Epithelial cell of esophagus (primary cell): ENCODE results near the gene ARHGEF37.

Experiments
- DNase-seq: peaks from one replicate; pipeline ENCODE4 v3.0.0; 2010; ENCODE audit warnings: low read depth
- H3K4me3 ChIP-seq: 2 replicates; pipeline ENCODE4 v1.5.1; 2011; ENCODE audit warnings: mild to moderate bottlenecking, low read length, control low read depth
- CTCF ChIP-seq: IDR thresholded peaks from 2 replicates; pipeline ENCODE4 v1.5.1; 2011; ENCODE audit warnings: low read depth, mild to moderate bottlenecking, low read length, control low read depth, inconsistent platforms; ENCODE audit not compliant: insufficient read depth; ENCODE audit errors: missing control alignments

The ARHGEF37 gene

GRCh38 chr5:149580808-149581191 lies 498 bp upstream of the ARHGEF37 start:
- H3K4me3 ChIP-seq = peak overlapping the region; percentile 72
- DNase-seq = no peak
- no peak for TF ChIP-seq CTCF

GRCh38 chr5:149581931-149582768 lies 852 bp downstream of the ARHGEF37 start:
- no peak for TF ChIP-seq CTCF
- H3K4me3 ChIP-seq = peak overlapping the region; percentile 72
- peak; percentile 38 for DNase-seq

GRCh38 chr5:149583394-149583793 lies 2.1 kb downstream of the ARHGEF37 start:
- H3K4me3 ChIP-seq = peak overlapping the region; percentile 1
- TF ChIP-seq CTCF = no peak
- no peak for DNase-seq

GRCh38 chr5:149584121-149584520 lies 2.8 kb downstream of the ARHGEF37 start:
- no peak for TF ChIP-seq CTCF
- H3K4me3 ChIP-seq = no peak overlapping the region
- no peak for DNase-seq

- no peak overlapping the region for H3K4me3 ChIP-seq
- peak; percentile 50 for DNase-seq
- TF ChIP-seq CTCF = no peak
Observed at GRCh38 chr5:149585910-149586309, 4.6 kb downstream of the ARHGEF37 start.

GRCh38 chr5:149586708-149587318 lies 5.5 kb downstream of the ARHGEF37 start:
- TF ChIP-seq CTCF = no peak
- peak; percentile 84 for DNase-seq
- no peak overlapping the region for H3K4me3 ChIP-seq
